Measurements from ENCODE around the gene ARHGEF2. TPM values are rescaled to one million over a fixed set of nuclear protein-coding genes. Genes with fewer than 3 reads are reported as not detected.
A peak's percentile ranks its signal among the peaks of the same experiment; 100 is the strongest.

ARHGEF2 gene
- total and polyA plus RNA-seq, 9 of the 15 experiments (the other 6 are each of a cell fraction or from before 2014, with no cell fraction given): 7.1 to 162 (median 62.2) TPM

DNA sequence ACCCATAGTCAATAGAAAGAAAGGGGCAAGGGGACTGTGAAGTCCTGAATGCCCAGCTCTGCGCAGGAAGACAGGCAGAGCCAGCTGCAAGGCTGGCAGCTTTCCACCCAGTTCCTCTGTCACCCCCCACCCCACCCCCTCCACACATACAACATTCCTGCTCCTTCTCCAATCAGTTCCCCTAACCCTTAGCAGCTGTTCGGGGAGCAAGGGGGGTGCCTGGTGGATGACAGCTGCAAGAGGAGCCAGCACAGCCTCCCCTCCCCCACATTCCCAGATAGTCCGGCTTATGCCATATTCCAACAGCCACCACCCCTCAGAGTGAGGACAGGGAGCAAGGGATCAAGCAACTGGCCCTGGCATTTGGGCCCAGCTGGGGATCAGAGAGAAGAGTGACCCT is 9.7 kb downstream of the ARHGEF2 start (continued):
- TF ChIP-seq NR2C1 (IDR thresholded peaks at IDR 0.05) (no peak), NR2C1 (tag; IDR thresholded peaks at IDR 0.05) (no peak), ZBTB33 (CRISPR knock-in tag; IDR thresholded peaks at IDR 0.05) (no peak), SETDB1 (IDR thresholded peaks at IDR 0.05; ENCODE audit: low read length) (no peak)
- TF ChIP-seq, protein P1, sequence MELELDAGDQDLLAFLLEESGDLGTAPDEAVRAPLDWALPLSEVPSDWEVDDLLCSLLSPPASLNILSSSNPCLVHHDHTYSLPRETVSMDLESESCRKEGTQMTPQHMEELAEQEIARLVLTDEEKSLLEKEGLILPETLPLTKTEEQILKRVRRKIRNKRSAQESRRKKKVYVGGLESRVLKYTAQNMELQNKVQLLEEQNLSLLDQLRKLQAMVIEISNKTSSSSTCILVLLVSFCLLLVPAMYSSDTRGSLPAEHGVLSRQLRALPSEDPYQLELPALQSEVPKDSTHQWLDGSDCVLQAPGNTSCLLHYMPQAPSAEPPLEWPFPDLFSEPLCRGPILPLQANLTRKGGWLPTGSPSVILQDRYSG (tag; conservative IDR thresholded peaks at IDR 0.05; ENCODE audit: low read depth): no peak

DNA sequence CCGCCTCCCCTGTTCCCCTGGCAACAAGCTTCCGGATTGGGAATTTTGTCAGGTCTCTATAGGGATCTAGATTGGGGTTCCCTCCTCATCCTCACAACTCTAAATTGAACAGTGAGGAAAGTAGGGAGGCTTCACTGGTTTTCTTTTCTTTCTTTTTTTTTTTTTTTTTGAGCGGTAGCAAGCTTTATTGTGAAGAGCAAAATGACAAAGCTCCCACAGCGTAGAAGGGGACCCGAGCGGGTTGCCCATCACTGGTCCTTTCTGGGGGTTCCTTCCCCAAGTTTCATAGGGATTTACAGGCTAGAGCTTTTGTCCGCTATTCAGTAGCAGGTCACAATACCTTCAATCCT is 10.3 kb downstream of the ARHGEF2 start:
- ChIA-PET CTCF (ENCODE audit: low intra/inter-chr PET ratio) (no interaction called here), POLR2A (interaction anchor here (0.6 to 6.0 kb wide), 9 partner anchors 9 to 1302 kb away, joined by 3 to 41 read pairs (median 4); partner anchors contain the start of gene ARHGEF2)
- no peaks in the 10 kb centered on the region for H3K9me3 ChIP-seq (replicated peaks; ENCODE audit: control insufficient read depth, insufficient read depth, low read depth, low read length)
- intact Hi-C loops (cut with micrococcal nuclease): no loop called here
- no peak overlapping the region for H3K27ac ChIP-seq (ENCODE audit: extremely low read depth, low read depth, low read length)
- H3K36me3 ChIP-seq (ENCODE audit: control insufficient read depth, insufficient read depth, low read length): peaks cover 79% of the 10 kb centered on the region; the same call in 2 of the 3 replicates
- ATAC-seq (no peak), DNase-seq (ENCODE audit: extremely low read depth in 1 of 4, low spot score in 3 of 4) (no peak), FAIRE-seq (no peak)
- 94% methylated on average over 6 of the region's 7 CpGs for WGBS (ENCODE audit: insufficient coverage, low coverage, missing lambda C conversion rate)
- in situ Hi-C loops (cut with MboI): no loop called here
- peaks cover 60% of the 10 kb centered on the region for H3K79me2 ChIP-seq (ENCODE audit: control insufficient read depth, insufficient read depth, low read length)
- H3K4me1 ChIP-seq (replicated peaks in 1 of 2; ENCODE audit: control insufficient read depth in 2 of 2, insufficient read depth in 2 of 2, low read length in 2 of 2): peaks cover 37 to 48% of the 10 kb centered on the region in 2 experiments
- no peak overlapping the region for H3K4me2 ChIP-seq (ENCODE audit: insufficient read depth, low read length)
- H3K4me3 ChIP-seq: no peak overlapping the region
- BruUV-seq (replicated peaks): no TSS peak
- TF ChIP-seq KHSRP (IDR thresholded peaks at IDR 0.05) (no peak), ZNF384 (IDR thresholded peaks at IDR 0.05; ENCODE audit: low read depth, low read length) (peak; percentile 86), ZNF561 (CRISPR knock-in tag; conservative IDR thresholded peaks at IDR 0.05) (no peak), ZBTB40 (IDR thresholded peaks at IDR 0.05) (peak; percentile 79), ZBTB40 (CRISPR knock-in tag; IDR thresholded peaks at IDR 0.05) (peak; percentile 77)
- peaks cover 5% of the 10 kb centered on the region for H3K9me1 ChIP-seq (ENCODE audit: control insufficient read depth, insufficient read depth, low read length)
- no peaks in the 10 kb centered on the region for H3K27me3 ChIP-seq (ENCODE audit: control insufficient read depth in 2 of 2, insufficient read depth in 2 of 2, low read length in 2 of 2)
- H4K20me1 ChIP-seq (replicated peaks; ENCODE audit: control insufficient read depth, insufficient read depth, low read length): peaks cover 6% of the 10 kb centered on the region; the same call in 1 of the 2 replicates
- H3K9ac ChIP-seq (ENCODE audit: insufficient read depth in 1 of 2, low read depth in 2 of 2, low read length in 2 of 2): no peak overlapping the region; a peak in 1 of 4 replicates
- H2AFZ ChIP-seq (ENCODE audit: low read depth, low read length): no peak overlapping the region

Measured in K562 (cell line).